ENCODE measurements around the gene SAFB2.

DNA sequence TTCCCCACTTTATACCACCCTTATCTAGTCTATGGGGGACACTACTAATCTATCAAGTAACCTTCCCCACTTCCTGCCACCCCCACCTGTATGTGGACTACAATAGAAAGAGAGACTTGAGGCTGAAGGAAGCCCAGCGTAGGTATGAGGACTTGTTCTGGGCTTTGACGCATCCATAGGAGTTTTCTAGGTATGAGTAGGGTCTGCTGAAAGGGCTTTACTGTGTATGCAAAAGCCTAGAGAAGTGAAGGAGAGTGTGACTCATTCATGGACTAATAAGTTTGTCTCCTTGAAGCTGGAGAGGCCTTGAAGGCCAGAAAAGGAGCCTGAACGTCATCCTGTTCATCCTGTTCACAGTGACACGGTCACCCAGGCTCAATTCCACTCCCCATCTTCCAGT lies 76.6 kb downstream of the SAFB2 start:
- TF ChIP-seq, protein P1, sequence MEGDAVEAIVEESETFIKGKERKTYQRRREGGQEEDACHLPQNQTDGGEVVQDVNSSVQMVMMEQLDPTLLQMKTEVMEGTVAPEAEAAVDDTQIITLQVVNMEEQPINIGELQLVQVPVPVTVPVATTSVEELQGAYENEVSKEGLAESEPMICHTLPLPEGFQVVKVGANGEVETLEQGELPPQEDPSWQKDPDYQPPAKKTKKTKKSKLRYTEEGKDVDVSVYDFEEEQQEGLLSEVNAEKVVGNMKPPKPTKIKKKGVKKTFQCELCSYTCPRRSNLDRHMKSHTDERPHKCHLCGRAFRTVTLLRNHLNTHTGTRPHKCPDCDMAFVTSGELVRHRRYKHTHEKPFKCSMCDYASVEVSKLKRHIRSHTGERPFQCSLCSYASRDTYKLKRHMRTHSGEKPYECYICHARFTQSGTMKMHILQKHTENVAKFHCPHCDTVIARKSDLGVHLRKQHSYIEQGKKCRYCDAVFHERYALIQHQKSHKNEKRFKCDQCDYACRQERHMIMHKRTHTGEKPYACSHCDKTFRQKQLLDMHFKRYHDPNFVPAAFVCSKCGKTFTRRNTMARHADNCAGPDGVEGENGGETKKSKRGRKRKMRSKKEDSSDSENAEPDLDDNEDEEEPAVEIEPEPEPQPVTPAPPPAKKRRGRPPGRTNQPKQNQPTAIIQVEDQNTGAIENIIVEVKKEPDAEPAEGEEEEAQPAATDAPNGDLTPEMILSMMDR (IDR thresholded peaks at IDR 0.05; ENCODE audit: poor library complexity, severe bottlenecking): no peak
- TF ChIP-seq EZH2 (IDR thresholded peaks at IDR 0.05; ENCODE audit: borderline replicate concordance, insufficient read depth, low read length, poor library complexity, severe bottlenecking) (no peak), POLR2AphosphoS5 (IDR thresholded peaks at IDR 0.05) (no peak), EP300 (conservative IDR thresholded peaks at IDR 0.05; ENCODE audit: poor library complexity, severe bottlenecking) (no peak), RAD21 (conservative IDR thresholded peaks at IDR 0.05) (no peak), TAF1 (IDR thresholded peaks at IDR 0.05; ENCODE audit: low read depth) (no peak), SMC3 (conservative IDR thresholded peaks at IDR 0.05; ENCODE audit: poor library complexity) (no peak), MXI1 (conservative IDR thresholded peaks at IDR 0.05; ENCODE audit: poor library complexity, severe bottlenecking) (no peak)
- TF ChIP-seq, protein P2, sequence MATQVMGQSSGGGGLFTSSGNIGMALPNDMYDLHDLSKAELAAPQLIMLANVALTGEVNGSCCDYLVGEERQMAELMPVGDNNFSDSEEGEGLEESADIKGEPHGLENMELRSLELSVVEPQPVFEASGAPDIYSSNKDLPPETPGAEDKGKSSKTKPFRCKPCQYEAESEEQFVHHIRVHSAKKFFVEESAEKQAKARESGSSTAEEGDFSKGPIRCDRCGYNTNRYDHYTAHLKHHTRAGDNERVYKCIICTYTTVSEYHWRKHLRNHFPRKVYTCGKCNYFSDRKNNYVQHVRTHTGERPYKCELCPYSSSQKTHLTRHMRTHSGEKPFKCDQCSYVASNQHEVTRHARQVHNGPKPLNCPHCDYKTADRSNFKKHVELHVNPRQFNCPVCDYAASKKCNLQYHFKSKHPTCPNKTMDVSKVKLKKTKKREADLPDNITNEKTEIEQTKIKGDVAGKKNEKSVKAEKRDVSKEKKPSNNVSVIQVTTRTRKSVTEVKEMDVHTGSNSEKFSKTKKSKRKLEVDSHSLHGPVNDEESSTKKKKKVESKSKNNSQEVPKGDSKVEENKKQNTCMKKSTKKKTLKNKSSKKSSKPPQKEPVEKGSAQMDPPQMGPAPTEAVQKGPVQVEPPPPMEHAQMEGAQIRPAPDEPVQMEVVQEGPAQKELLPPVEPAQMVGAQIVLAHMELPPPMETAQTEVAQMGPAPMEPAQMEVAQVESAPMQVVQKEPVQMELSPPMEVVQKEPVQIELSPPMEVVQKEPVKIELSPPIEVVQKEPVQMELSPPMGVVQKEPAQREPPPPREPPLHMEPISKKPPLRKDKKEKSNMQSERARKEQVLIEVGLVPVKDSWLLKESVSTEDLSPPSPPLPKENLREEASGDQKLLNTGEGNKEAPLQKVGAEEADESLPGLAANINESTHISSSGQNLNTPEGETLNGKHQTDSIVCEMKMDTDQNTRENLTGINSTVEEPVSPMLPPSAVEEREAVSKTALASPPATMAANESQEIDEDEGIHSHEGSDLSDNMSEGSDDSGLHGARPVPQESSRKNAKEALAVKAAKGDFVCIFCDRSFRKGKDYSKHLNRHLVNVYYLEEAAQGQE (IDR thresholded peaks at IDR 0.05; ENCODE audit: borderline replicate concordance): no peak
